Measurements from ENCODE around the gene SPP2.

SPP2 gene

DNA sequence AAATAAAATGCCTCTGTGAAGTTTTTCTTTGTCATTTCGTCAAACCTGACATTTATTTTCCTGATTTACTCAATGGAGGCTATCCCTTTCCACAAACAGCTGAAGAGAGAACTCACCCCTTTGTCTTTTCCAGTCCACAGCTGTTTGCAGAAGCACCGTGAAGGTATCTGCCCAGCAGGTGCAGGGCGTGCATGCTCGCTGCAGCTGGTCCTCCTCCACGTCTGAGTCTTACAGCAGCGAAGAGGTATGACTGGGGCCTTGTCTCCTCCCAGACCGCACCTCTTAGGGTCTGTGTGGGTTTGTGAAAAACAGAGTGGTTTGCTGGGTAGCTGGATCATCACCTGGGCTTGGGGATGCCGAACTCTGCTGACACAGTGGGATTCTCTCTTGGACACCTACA lies 9.7 kb downstream of the SPP2 start:
- TF ChIP-seq, protein P1, sequence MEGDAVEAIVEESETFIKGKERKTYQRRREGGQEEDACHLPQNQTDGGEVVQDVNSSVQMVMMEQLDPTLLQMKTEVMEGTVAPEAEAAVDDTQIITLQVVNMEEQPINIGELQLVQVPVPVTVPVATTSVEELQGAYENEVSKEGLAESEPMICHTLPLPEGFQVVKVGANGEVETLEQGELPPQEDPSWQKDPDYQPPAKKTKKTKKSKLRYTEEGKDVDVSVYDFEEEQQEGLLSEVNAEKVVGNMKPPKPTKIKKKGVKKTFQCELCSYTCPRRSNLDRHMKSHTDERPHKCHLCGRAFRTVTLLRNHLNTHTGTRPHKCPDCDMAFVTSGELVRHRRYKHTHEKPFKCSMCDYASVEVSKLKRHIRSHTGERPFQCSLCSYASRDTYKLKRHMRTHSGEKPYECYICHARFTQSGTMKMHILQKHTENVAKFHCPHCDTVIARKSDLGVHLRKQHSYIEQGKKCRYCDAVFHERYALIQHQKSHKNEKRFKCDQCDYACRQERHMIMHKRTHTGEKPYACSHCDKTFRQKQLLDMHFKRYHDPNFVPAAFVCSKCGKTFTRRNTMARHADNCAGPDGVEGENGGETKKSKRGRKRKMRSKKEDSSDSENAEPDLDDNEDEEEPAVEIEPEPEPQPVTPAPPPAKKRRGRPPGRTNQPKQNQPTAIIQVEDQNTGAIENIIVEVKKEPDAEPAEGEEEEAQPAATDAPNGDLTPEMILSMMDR (IDR thresholded peaks at IDR 0.05; ENCODE audit: low read depth, low read length): no peak
- H3K4me3 ChIP-seq (ENCODE audit: low read depth, low read length): no peak overlapping the region

DNA sequence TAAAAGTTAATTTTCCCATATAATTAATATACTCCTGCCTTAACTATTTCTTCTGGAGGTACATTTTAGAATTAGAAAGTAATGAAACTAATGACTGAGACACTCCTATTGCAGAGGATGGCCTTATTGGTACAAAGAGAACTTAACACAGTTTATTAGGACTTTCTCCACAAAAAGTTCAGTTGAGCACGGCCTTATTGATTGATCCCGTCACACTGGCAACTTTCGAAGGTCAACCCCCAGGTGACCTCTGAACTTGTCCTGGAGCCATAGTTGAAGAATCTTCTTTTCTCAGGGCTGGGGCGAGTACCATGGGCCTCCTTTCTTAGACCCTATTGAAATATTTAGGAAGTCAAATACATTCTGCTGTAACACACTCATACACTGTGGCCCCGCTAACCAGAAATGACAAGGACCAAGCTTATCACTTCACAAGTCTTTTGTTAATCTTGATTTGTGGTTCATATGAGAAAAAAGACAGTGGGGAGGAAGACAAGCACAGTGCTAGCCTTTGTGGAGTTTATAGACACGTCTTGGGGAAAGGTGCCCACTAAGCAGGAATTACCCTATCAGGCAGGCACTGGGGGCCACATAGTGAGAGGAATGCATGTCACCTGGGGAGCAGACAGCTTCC lies 11.2 kb downstream of the SPP2 start:
- TF ChIP-seq, protein P1 (IDR thresholded peaks at IDR 0.05; ENCODE audit: low read depth, low read length): no peak
- no peak overlapping the region for H3K4me3 ChIP-seq (ENCODE audit: low read depth, low read length)

DNA sequence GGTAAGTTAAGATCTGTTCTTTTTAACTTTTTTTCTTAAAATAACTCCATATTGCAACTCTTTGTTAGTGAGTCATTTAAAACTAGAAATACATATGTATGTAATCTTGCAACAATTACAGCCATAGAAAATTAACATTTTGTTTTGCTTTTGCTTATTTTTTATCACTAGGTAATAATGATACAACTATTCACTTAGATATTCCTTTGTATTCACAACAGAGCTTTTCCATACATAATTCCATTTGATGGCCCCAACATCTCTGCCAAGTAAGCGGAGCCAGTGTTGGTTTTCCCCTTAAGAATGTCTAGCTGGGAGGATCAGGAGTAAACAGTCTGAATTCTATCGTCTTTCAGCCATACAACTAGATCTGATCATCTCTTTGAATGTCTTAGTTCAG lies 16.1 kb downstream of the SPP2 start:
- TF ChIP-seq, protein P1 (IDR thresholded peaks at IDR 0.05; ENCODE audit: low read depth, low read length): no peak
- H3K4me3 ChIP-seq (ENCODE audit: low read depth, low read length): no peak overlapping the region

DNA sequence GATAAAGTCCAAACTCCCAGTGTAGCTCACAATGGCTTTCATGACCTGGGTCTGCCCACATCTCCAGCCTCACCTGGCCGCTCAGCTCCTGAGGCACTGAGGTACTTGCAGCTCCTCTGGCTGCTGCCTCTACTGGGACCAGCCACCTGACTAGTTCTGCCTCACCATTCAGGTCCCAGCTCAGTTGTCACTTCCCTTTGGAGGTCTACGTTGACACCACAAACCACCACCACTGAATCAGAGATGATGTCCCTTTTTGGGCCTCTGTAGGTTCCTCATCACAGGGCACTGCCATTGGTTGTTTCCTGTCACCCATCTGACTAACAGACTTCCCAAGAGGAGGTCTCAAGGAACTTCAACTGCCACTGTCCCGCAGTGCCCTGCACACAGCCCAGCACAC lies 21.2 kb downstream of the SPP2 start:
- TF ChIP-seq, protein P1 (IDR thresholded peaks at IDR 0.05; ENCODE audit: low read depth, low read length): no peak
- H3K4me3 ChIP-seq (ENCODE audit: low read depth, low read length): no peak overlapping the region

DNA sequence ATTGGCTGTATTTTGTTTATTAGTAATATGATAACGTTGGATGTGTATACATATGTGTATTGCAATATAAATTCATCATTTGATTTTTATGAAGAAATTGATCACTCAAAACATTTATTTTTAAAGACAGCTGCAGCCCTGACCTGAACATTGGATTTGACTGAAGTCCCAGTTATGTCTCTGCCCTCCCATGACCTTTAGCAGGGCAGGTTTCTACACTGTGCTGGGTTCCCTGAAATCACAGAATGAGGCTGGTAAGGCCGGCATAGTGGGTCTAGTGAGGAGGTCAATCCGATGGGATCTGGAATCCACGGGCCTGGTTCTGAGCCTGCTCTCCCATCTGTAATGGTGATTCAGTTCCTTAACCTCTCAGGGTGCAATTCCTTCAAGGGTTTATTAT lies 22.0 kb downstream of the SPP2 start:
- H3K4me3 ChIP-seq (ENCODE audit: low read depth, low read length): no peak overlapping the region
- TF ChIP-seq, protein P1 (IDR thresholded peaks at IDR 0.05; ENCODE audit: low read depth, low read length): no peak

DNA sequence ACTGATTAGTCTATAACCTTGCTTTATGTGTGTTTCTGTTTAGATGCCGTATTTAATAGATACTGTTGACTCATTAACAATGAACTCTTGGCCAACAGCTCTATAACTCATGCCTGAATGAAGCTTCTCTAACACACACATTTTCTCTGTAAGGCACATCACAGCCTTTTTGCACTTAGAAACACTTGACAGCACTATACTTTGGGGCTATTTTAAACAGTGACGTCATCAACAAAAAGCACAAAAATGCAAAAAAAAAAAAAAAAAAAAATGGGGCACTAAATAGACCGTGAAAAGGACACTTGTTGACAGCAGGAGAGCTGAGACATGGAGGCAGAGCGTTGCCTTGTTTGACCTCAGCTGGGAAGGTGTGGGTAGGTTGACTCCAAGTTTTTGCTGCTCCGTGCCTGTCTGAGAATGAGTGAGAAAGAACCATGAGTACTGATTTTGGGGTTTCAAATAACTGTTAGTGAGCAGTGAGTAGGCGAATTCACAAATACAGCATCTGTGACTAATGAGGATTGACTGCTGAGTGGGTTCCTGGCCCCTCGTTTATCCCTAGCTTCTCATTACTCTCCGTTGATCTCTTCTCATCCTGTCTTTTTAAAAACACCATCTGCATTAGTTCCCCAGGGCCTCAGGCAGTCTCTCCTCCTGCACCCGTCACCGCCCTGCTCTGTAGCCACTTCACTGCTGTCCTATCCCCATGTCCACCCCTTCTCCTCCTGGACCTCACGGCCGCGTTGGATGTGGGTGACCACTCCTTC lies 24.4 kb downstream of the SPP2 start:
- H3K4me3 ChIP-seq (ENCODE audit: low read depth, low read length): no peak overlapping the region
- TF ChIP-seq, protein P1 (IDR thresholded peaks at IDR 0.05; ENCODE audit: low read depth, low read length): no peak

DNA sequence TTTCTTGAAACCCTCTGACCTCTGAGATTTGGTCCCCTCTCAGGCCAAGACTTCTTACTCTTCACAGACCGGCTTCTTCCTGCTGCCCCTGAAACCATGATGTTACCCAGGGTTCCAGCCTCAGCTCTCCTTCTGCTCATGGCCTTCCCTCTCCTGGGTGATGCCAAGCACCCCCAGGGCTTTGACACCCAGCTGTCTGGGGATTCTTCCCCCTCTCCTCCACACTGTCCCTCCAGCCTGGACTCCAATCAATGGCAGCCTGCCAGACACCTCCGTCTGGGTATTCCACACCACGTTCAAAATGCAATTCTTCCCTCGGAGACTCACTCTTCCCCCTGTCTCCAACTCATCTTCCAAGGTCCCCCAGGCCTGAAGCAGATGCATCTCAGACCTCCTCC lies 25.0 kb downstream of the SPP2 start:
- TF ChIP-seq, protein P1 (IDR thresholded peaks at IDR 0.05; ENCODE audit: low read depth, low read length): no peak
- no peak overlapping the region for H3K4me3 ChIP-seq (ENCODE audit: low read depth, low read length)
